ENCODE measurements around the gene RBBP8.
"Not testable (repeated sequence)": the region's sequence is repeated elsewhere in the genome, so short reads cannot be mapped to it uniquely, and the experiment has no call there.

Gene RBBP8

DNA sequence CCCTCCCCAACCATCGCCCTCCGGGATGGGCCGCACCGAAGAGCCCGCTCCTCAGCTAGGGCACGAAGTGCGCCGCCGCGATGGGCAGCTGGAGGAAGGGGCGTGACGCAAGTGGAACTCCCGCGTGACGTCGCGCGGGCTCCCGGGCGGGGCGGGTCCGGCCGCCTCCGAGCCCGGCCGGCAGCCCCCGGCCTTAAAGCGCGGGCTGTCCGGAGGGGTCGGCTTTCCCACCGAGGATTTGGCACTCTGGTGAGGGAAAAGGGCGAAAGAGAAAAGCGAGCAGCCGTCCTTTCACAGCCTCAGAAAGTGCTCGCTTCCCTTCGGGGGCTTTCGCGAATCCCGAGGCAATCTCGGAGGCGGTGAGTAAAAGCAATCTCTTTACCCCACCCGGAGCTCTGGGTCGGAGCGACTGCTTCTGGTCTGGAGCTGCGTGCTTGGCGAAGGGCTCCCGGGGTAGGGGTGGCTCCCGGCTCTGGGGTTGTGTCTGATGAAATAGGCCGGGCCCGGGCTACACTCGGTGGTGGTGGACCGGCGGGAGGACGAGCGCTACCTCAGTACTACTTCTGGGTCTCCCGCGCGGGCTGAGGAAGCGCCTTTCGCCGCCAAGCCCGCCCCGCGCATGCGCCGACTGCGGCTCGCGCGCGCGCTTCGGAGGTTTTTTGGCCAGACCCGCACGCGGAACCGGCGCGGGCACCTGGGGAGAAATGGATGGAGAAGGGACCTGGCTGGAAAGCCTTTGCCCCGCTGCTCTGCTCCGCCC is at the start of gene RBBP8:
Gene RBBP8, plus strand, starts transcription at position 123 of the 760 bp plus-strand sequence. CDS start 3,524 bp downstream, outside the sequence.
- DNase-seq = peak; percentile 81

DNA sequence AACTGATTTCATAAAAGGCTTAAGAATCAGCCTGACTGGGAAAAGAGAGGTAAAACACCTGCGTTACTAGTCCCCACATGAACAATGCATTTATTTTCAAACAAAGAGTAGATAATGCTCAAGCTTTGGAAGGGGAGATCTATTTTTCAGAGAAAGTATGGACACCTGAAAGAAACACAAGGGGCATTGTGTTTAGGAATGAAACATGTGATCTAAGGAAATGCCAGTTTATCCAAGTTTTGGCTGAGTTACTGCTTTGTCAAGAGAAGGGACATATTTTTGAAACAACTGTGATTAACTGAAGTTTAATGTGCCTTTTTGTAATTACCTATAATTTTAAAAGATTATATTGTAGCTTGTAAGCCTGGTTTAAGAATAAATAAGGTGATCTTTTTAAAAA is 49.3 kb upstream of the RBBP8 start:
- no peak for DNase-seq

- not testable (repeated sequence) for DNase-seq
These were observed 47.4 kb upstream of the RBBP8 start for GRCh38 chr18:22885694-22886093.

DNA sequence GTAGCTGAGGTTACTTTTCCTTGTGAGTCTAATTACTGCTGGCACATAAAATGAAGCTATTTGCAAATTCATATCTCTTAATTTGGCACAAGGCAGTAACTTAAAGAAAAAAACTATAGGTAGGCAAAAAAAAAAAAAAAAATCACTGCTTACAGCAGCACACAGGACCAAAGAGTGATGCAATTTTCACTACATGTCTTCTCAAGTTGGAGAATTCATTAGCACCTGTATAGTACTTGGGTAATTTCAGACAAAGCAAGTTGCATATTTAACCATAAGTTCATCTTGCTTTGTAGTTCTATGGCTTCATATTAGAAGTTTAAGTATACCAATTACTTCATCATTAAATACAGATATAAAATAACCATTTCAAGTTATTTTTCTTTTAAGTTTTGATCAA is 33.7 kb upstream of the RBBP8 start:
- DNase-seq = no peak

DNA sequence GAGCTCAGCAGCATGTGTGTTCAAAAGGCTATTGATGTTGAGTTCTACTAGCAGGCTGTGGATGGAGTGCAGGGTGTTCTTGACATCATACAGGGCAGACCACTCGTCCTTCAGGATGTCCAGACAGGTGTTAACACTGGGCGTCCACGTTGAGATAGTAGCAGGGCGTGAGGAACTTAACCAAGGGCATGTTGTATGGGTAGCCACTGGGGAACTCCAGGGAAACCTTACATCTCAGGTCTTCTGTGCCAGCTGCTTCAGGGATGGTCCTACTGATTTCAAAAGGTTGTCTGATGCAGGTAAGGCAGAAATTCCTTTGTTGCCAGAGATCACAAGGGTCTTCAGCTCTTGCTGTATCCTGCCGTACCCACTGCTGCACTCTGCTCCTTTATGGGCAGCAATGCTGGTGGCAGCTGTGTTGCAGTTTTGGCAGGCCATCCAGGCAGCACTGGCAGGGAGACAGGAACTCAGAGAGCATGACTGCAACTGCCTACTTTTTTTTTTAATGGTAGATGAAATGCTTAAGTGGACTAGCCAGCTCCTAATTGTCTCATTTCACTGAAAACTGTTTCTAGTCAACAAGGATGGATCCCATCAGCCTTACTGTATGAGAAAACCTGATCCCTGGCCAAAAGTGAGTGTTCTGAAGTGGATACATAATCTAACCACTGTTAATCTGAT is 32.4 kb upstream of the RBBP8 start:
- DNase-seq = no peak

GRCh38 chr18:22902093-22902492 is 31.0 kb upstream of the RBBP8 start:
- no peak for DNase-seq

DNA sequence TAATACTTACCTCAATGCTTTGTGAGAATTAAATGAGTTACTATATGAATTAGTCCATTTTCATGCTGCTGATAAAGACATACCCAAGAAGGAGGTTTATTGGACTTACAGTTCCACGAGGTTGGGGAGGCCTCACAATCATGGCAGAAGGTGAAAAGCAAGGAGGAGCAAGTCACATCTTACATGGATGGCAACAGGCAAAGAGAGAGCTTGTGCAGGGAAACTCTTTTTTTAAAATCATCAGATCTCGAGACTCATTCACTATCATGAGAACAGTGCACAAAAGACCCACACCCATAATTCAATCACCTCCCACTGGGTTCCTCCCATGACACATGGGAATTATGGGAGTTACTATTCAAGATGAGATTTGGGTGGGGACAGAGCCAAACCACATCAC is 29.9 kb upstream of the RBBP8 start:
- DNase-seq = not testable (repeated sequence)

- DNase-seq = no peak
These were observed 21.0 kb upstream of the RBBP8 start for GRCh38 chr18:22912149-22912548.

DNA sequence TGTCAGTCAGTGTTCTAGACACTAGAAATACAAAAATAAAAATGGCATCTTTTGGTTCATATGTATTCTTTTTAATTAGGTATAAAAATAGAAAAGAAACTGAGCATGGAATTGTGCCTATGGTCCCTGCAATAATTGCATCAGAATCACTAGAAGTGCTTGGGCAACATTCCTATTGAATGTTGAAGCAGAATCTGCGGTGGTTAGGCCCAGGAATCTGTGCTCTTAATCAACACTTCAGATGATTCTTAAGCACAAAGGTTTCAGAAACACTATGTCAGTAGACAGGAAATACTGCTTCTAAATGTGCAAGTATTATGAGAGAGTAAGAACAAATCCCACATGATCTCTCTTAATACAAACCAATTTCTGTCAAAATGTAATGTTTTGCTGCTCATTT is 20.3 kb upstream of the RBBP8 start:
- DNase-seq = no peak

DNA sequence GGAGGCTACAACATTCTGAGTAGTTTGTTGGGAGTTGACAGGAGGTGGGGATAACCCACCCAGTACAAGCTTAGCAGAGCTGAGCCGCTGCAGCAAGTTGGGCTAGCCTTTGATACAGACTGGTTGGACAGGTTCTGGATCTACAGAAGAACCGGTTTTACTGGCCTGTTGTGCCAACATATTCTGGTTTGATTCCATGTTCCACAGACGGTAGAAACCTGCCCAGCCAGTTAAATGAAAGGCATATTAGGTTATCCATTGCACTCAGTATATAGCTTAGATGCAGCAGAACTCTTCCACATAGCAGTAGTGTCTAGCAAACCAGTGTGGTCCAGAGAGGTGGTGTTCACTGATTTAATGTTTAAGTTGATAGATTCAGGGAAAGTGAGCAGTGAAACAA is 19.3 kb upstream of the RBBP8 start:
- no peak for DNase-seq

DNA sequence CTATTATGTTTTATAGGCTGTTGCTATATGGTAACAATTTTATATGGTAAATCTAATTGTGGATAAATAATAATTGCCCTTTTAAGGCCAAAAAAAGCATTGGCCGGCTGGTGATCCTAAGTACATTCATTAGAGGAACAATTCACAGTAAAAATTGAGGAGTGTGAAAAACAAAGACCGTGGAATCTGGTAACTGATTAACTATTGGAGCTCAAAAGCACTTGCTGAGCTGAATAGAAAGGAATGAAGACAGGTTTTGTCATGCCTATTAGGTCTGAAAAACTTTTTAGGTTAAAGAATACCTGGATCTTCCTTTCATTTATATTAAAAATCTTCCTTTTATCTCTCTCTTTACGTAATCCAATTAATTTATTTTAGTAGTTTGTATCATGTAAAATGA is 18.5 kb upstream of the RBBP8 start:
- DNase-seq = no peak

DNA sequence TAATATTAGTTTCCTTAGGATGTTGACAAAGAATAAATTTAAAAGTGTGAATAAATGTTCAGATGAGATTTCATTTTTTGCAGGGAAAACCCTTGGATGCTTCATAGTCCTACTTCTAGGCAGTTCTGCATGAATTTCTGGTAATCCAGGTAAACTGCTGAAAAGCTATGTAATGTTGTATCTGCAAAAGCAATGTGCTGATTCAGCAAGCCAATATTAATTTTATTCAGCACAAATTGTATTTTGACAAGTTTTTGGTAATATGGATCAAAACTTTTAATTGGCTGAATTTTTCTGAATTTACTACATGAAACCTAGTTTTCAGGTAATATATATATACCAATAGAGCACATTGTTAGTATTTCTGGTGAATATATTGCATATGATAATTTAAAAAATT is 17.8 kb upstream of the RBBP8 start:
- DNase-seq = no peak

GRCh38 chr18:22921772-22922171 is 11.4 kb upstream of the RBBP8 start:
- DNase-seq = peak; percentile 26

- DNase-seq = no peak
These were observed 8.5 kb upstream of the RBBP8 start for GRCh38 chr18:22924589-22924988.

- no peak for DNase-seq
These were observed 6.7 kb upstream of the RBBP8 start for GRCh38 chr18:22926454-22926853.

DNA sequence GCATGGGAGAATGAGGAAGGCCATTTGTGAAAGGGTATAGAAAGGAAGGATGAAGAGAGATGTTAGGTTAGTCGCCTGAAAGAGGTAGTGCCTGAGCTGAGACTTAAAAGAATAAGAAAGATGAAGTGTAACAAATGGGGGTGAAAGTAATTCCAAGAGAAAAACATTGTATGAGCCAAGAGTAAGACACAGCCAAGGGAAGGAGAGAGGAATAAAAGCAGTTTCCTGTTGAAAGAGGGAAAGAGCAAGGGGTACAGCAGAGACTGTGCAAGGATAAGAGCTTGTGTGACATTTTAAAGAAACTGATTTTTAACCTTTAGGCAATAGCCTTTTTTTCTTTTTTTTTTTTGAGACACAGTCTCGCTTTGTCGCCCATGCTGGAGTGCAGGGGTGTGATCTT is 4.8 kb upstream of the RBBP8 start:
- DNase-seq = no peak

DNA sequence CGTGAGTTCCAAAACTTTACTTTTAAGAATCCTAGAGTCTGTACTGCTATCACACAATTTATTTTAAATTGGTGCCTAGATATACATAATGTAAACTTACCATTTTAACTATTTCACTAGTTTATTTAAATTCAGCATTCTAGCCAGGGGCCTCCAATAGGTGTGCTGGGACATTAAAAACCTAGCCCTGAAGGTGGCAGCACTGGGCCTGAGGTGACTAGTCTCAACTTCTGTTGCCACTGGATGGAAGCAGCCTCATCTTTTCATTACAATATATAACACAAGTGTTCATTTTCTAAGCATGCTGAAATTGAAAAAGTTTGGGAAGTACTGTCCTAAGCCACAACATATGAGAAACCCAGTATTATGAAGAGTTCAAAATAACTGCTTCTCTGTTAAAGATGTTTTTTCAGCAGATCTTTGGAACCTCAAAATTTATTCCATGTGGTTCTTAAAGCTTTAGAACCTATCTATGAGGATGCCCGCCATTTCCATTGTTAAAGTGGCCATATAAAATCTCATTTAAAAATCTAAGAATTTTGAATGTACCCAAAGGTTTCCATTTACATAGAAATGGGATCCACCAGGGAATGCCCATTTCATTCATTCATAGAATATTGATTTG is 2.9 kb upstream of the RBBP8 start:
- peak; percentile 59 for DNase-seq

DNA sequence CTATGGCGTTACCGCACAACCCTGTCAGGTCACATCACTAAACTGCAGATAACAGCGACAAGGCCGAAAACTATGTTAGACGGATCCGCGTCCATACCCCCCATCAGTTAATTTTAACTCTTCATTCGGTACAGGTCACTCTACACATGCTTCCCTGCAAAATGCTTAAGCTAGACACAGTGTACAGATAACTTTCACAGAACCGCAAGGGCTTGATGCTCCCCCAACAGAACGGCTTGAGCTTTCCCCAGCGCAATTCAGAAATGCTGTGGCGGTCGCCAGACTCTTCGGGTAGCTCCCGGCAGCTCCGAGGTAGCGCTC is 283 bp upstream of the RBBP8 start:
- no peak for DNase-seq

GRCh38 chr18:22933966-22934423 is 867 bp downstream of the RBBP8 start:
- no peak for DNase-seq

DNA sequence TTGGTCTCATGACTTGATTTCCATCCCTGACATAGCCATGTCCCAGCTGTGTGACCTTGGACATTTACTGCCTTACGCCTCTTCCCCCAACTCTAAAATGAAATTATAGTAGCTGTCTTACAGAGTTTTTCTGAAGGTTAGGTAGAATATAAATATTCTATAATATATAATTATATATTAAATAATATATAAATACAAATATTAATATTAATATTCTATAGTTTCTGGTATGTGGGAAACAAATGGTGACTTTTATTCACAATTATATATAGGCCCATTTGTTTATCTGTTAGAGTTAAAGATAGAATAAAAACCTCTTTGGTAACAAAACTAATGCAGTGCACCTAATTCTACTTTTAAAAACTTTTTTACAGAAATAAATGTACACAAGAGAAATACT is 1.7 kb downstream of the RBBP8 start:
- no peak for DNase-seq

DNA sequence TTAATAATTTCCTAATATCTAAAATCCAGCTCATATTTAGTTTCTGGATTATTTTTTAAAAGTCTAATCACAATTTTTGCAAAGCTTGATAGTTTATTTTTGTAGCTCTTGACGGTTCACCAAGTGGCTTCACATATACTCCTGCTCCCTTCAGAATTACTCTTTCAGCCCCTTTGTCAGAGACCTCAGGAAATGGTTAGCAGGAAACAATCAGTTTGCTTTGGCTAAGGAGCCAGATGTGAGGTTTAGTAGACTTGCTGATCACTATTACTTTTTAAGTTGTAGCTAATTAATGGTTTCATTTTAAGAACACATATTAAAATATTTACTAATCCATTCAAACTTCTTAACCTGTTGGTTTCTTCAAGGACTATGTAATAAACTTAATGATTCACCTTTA is 2.3 kb downstream of the RBBP8 start:
- no peak for DNase-seq

GRCh38 chr18:22936515-22936914 is 3.4 kb downstream of the RBBP8 start:
- no peak for DNase-seq

DNA sequence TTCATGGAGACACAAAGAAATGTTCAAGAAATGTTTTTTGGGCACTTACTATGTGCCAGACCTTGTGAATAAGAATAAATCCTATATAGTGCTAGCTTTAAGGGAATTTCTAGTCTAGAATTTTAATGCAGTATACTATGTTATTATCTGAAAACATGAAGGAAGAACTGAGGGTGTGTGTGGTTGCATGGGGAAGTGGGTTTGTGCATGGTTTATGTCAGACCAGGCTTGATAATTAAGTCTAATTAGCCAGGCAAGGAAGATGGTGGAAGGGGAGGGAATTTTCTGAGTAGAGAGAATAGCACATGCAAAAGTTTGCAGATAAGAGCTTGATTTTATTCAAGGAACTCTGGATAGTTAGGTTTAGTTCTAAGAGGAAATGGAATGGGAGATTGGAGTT is 6.5 kb downstream of the RBBP8 start:
- no peak for DNase-seq

- no peak for DNase-seq
These were observed 10.7 kb downstream of the RBBP8 start for GRCh38 chr18:22943847-22944246.

All from NCI-H1436 (cell line).